ENCODE results near the gene ADCY5.

ADCY5 gene

DNA sequence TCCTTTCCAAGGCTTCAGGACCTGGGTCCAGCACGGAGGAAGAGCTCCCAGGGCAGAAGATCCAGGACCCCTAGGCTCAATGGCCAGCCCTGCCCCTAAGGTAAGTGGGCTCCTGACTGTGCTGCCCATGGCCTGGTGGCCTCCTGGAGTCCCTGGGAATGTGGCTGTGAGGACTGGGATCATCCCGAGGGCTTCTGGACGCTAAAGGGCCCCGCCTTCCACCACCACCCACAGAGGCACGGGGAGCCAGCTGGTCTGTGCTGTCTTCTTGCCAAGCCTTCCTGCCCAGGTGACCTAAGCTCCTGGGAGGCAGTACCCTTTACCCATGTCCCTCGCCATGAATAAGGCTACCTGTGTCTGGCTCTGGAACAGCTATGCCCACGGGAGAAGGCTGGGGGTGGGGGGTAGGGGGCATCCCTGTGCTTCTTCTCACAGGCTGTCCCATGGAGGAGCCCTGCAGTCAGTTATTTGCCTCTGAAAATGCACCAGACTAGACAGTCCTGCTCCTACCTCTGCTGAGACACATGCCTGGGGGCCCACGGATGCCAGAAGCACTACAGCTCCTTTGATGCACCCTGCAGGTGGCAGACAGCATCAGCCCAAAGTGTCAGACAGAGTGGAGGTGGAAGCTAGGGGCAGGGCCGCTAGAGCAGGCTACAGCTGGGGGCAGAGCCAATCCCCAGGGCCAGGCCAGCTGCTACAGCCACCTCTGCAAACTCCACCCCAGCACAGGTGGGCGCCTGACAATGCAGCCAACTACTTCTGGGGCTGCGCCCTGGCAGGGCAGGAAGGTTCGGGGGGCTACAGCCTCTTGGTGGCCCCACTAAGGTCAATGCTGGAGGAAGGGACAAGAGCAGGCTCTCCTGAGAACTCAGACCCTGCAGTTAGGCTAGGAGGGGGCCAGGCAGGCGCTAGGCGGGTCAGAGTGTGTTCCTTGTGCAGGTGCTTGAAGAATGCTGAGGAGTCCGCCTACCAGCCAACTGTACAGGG, 156.3 kb downstream of the ADCY5 start:
- H3K4me3 ChIP-seq (ENCODE audit: low read depth, low read length), result no peak overlapping the region
- in situ Hi-C loops (cut with HindIII; ENCODE audit: low sequenced_read_pairs), result no loop called here
- DNase-seq (ENCODE audit: low read depth), result no peak
- no peak for TF ChIP-seq CTCF (IDR thresholded peaks at IDR 0.05; ENCODE audit: low read depth, low read length, missing control alignments)

GRCh38 chr3:123291404-123291803, 157.5 kb downstream of the ADCY5 start:
- TF ChIP-seq CTCF (IDR thresholded peaks at IDR 0.05; ENCODE audit: low read depth, low read length, missing control alignments), result no peak
- DNase-seq (ENCODE audit: low read depth), result no peak
- no peak overlapping the region for H3K4me3 ChIP-seq (ENCODE audit: low read depth, low read length)
- in situ Hi-C loops (cut with HindIII; ENCODE audit: low sequenced_read_pairs), result no loop called here

- in situ Hi-C loops (cut with HindIII; ENCODE audit: low sequenced_read_pairs), result no loop called here
- TF ChIP-seq CTCF (IDR thresholded peaks at IDR 0.05; ENCODE audit: low read depth, low read length, missing control alignments), result no peak
Observed at GRCh38 chr3:123290962-123291361, 157.9 kb downstream of the ADCY5 start.

GRCh38 chr3:123290107-123290930, 158.6 kb downstream of the ADCY5 start:
- DNase-seq (ENCODE audit: low read depth), result no peak
- TF ChIP-seq CTCF (IDR thresholded peaks at IDR 0.05; ENCODE audit: low read depth, low read length, missing control alignments), result no peak
- in situ Hi-C loops (cut with HindIII; ENCODE audit: low sequenced_read_pairs), result no loop called here
- no peak overlapping the region for H3K4me3 ChIP-seq (ENCODE audit: low read depth, low read length)

More at GRCh38 chr3:123290962-123291361, 157.9 kb downstream of the ADCY5 start:
- H3K4me3 ChIP-seq (ENCODE audit: low read depth, low read length), result no peak overlapping the region
- no peak for DNase-seq (ENCODE audit: low read depth)

GRCh38 chr3:123289391-123290106, 159.3 kb downstream of the ADCY5 start:
- in situ Hi-C loops (cut with HindIII; ENCODE audit: low sequenced_read_pairs), result no loop called here
- no peak for TF ChIP-seq CTCF (IDR thresholded peaks at IDR 0.05; ENCODE audit: low read depth, low read length, missing control alignments)
- H3K4me3 ChIP-seq (ENCODE audit: low read depth, low read length), result no peak overlapping the region
- DNase-seq (ENCODE audit: low read depth), result no peak

DNA sequence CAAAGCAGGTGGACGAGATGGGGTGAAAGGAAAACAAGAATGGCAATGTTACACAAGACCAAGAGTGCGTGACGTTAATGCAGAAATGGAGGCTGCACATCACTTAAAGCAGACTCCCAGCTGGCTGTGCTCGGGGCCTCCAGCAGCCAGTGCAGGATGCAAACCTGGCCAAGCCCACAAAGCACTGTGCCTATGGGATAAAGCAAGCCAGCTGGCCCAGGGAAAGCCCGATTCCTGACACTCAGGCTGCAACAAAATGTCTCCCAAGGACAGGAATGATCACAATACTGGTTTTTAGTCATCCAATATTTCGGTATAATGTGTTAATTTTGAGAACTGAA, 161.0 kb downstream of the ADCY5 start:
- no peak for TF ChIP-seq CTCF (IDR thresholded peaks at IDR 0.05; ENCODE audit: low read depth, low read length, missing control alignments)
- in situ Hi-C loops (cut with HindIII; ENCODE audit: low sequenced_read_pairs), result no loop called here
- DNase-seq (ENCODE audit: low read depth), result no peak
- H3K4me3 ChIP-seq (ENCODE audit: low read depth, low read length), result no peak overlapping the region
